Omental fat pad (tissue), 4 donors: ENCODE results near the gene HIC1. TPM values are rescaled to one million over a fixed set of nuclear protein-coding genes. Genes with fewer than 3 reads are reported as not detected.
A peak's percentile ranks its signal among the peaks of the same experiment; 100 is the strongest.

ENCODE experiments used
- ATAC-seq: fragments of 150-250 bp; one replicate; pipeline ENCODE4 v1.9.1; 2016; ENCODE audit warnings: mild to moderate bottlenecking, moderate library complexity; ENCODE audit not compliant: low FRiP score
- DNase-seq: peaks from one replicate; pipeline ENCODE4 v3.0.0-alpha.2; 2019; ENCODE audit warnings: low spot score
- total RNA-seq, 4 donors: library from RNA; depleted of rRNA; stranded (reverse); fragments of >200 nt; gene quantifications; one replicate each; pipeline ENCODE4 v1.1.0, GENCODE V29; 2016
- TF ChIP-seq, protein P1 (sequence below), 3 donors: fragments of 450-650 bp; IDR thresholded peaks; one replicate each; pipeline ENCODE4 v1.5.1; 2016 to 2017; ENCODE audit warnings: antibody characterized with exemption in 3 of 3, mild to moderate bottlenecking in 3 of 3, moderate library complexity in 2 of 3

The HIC1 gene
- total RNA-seq, 4 donors from 2014 or later, result 9.9 to 63.8 (median 37.3) TPM

- ATAC-seq (no peak), DNase-seq (no peak)
- TF ChIP-seq, protein P1, sequence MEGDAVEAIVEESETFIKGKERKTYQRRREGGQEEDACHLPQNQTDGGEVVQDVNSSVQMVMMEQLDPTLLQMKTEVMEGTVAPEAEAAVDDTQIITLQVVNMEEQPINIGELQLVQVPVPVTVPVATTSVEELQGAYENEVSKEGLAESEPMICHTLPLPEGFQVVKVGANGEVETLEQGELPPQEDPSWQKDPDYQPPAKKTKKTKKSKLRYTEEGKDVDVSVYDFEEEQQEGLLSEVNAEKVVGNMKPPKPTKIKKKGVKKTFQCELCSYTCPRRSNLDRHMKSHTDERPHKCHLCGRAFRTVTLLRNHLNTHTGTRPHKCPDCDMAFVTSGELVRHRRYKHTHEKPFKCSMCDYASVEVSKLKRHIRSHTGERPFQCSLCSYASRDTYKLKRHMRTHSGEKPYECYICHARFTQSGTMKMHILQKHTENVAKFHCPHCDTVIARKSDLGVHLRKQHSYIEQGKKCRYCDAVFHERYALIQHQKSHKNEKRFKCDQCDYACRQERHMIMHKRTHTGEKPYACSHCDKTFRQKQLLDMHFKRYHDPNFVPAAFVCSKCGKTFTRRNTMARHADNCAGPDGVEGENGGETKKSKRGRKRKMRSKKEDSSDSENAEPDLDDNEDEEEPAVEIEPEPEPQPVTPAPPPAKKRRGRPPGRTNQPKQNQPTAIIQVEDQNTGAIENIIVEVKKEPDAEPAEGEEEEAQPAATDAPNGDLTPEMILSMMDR (IDR thresholded peaks at IDR 0.05), result no peak
Observed at GRCh38 chr17:2022647-2023240, 32.2 kb upstream of the HIC1 start.

DNA sequence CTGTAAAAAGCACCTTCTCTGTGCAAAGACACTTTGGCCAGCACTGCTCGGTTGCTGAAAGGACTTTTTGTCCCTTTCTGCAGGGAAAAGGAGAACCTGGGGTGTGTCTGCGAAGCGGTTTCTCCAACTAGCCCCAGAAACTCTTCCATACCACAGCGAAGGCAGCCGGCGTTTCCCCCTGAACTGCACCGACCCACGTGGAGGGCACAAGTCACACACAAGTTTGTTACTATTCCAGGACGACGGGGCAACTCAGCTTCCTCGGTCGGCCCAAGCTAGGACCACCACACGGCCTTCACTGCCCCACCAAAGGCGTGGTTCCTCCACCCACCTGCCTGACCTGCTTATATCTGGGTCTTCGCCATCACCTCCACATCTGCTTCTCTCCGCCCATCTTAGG is 31.6 kb upstream of the HIC1 start:
- TF ChIP-seq, protein P1 (IDR thresholded peaks at IDR 0.05), result no peak
- ATAC-seq (no peak), DNase-seq (no peak)

DNA sequence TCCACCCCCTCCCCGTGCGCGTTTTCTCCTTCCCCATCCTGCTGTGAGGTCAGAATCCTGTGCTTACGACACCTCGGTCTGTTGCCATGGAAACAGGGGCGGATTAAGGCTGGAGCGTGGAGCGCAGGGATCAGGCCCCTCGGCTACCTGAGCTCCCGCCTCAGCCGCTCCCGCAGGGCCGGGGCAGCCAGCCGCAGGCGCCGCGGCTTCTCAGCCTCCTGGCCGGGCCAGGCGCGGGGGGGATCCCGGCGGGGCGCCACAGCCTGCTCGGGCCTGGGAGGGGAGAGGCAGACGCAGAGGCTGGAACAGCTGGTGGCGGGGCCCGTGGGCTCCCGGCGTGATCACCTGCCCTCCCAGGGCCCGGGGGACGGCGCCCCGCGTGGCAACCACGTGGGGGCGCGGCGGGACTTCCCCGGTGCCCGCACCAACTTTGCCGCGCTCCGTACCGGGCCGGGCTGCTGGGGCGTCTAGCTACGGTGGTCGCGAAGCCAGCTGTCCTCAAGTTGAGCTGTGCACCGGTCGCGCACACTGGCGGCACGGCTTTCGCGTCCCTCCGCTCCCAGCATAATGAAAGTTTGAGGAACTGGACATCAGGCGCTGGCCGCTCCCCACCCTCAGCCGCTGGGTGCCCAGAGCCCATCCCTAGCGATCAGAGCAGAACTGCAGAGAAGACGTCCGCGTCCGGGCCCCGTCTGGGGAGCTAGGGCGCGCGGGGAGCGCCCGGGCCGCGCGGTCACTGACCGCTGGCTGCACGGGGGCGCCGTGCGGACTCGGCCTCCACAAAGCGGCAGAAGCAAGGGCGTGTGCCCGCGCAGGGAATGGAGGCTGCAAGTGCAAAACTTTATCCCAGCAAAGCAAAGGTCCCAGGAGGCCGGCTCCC is 31.0 kb upstream of the HIC1 start:
- TF ChIP-seq, protein P1 (IDR thresholded peaks at IDR 0.05), result no peak
- ATAC-seq (peak; percentile 20), DNase-seq (no peak)

- ATAC-seq, result no peak
- TF ChIP-seq, protein P1 (IDR thresholded peaks at IDR 0.05), result no peak
Observed at GRCh38 chr17:2024572-2025219, 30.2 kb upstream of the HIC1 start.

DNA sequence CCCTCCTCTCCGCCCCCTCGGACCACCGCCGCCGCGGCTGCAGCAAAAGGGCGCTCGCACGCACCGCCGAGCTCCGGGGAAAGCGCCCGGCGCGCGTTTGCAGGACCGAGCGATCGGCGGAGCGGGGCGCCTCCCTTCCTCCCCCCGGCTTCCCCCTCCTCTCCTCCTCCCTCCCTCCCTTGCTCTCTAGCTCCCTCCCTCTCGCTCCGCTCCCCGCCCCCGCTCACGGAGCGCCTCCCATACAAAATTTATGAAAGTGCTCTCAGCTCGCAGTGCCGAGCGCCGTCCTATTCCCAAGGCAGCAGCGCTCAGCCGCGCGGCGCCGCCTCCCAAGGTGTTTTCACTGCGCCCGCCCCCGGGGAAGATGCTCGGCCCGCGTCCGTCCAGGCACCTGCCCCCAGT is 29.7 kb upstream of the HIC1 start, which contains the start of gene RTN4RL1:
TSS of gene RTN4RL1 (minus strand) at position 115 of the 402 bp plus-strand sequence. CDS start 469 bp downstream, outside the sequence.
- TF ChIP-seq, protein P1 (IDR thresholded peaks at IDR 0.05), result no peak

More at GRCh38 chr17:2024572-2025219, 30.2 kb upstream of the HIC1 start:
- DNase-seq, result no peak

GRCh38 chr17:2025622-2026309 is 29.1 kb upstream of the HIC1 start:
- TF ChIP-seq, protein P1 (IDR thresholded peaks at IDR 0.05), result peak in 1 of 3 donors; percentile 31
- DNase-seq (no peak), ATAC-seq (peak; percentile 22)

More for the DNA sequence above, 29.7 kb upstream of the HIC1 start, which contains the start of gene RTN4RL1:
- no peak for DNase-seq
- ATAC-seq, result peak; percentile 26
